ENCODE measurements around the gene ZNF793. TPM values are rescaled to one million over a fixed set of nuclear protein-coding genes. Genes with fewer than 3 reads are reported as not detected.

ZNF793 gene
- total RNA-seq, 4 donors from 2014 or later, result 2.4 to 21.3 (median 8.6) TPM

- no peaks in the 10 kb centered on the region for H3K36me3 ChIP-seq
- intact Hi-C loops (cut with DNase I; ENCODE audit: low total_unique reads), result no loop called here
- peak overlapping the region; percentile 64 to 72 for H3K4me3 ChIP-seq
- H3K27me3 ChIP-seq, result no peaks in the 10 kb centered on the region
- no peaks in the 10 kb centered on the region for H3K4me1 ChIP-seq
- H3K27ac ChIP-seq, result peak overlapping the region; percentile 95 to 96
- DNase-seq, result no peak
- H3K9me3 ChIP-seq, result no peaks in the 10 kb centered on the region
- TF ChIP-seq POLR2A (IDR thresholded peaks at IDR 0.05) (no peak), CTCF (IDR thresholded peaks at IDR 0.05) (no peak)
Measured at GRCh38 chr19:37505958-37506386, 767 bp upstream of the ZNF793 start.

- DNase-seq, result no peak
- Histone ChIP-seq H3K4me3 (peak overlapping the region; percentile 64 to 72), H3K9me3 (no peaks in the 10 kb centered on the region), H3K4me1 (no peaks in the 10 kb centered on the region), H3K27ac (peak overlapping the region; percentile 95 to 96), H3K36me3 (no peaks in the 10 kb centered on the region), H3K27me3 (no peaks in the 10 kb centered on the region)
- intact Hi-C loops (cut with DNase I; ENCODE audit: low total_unique reads), result no loop called here
- no peak for TF ChIP-seq POLR2A (IDR thresholded peaks at IDR 0.05)
- no peak for TF ChIP-seq CTCF (IDR thresholded peaks at IDR 0.05)
Measured at GRCh38 chr19:37507167-37507464, 377 bp downstream of the ZNF793 start.

GRCh38 chr19:37511186-37511585 is 4.4 kb downstream of the ZNF793 start:
- Histone ChIP-seq H3K27me3 (no peaks in the 10 kb centered on the region), H3K9me3 (no peaks in the 10 kb centered on the region), H3K27ac (no peak overlapping the region), H3K4me3 (no peak overlapping the region), H3K36me3 (no peaks in the 10 kb centered on the region), H3K4me1 (no peaks in the 10 kb centered on the region)
- no peak for TF ChIP-seq CTCF (IDR thresholded peaks at IDR 0.05)
- no peak for TF ChIP-seq POLR2A (IDR thresholded peaks at IDR 0.05)
- DNase-seq, result no peak
- intact Hi-C loops (cut with DNase I; ENCODE audit: low total_unique reads), result no loop called here

GRCh38 chr19:37511821-37512220 is 5.1 kb downstream of the ZNF793 start:
- no peaks in the 10 kb centered on the region for H3K36me3 ChIP-seq
- intact Hi-C loops (cut with DNase I; ENCODE audit: low total_unique reads), result no loop called here
- TF ChIP-seq CTCF (IDR thresholded peaks at IDR 0.05), result no peak
- no peak for TF ChIP-seq POLR2A (IDR thresholded peaks at IDR 0.05)

GRCh38 chr19:37513397-37513796 is 6.7 kb downstream of the ZNF793 start:
- intact Hi-C loops (cut with DNase I; ENCODE audit: low total_unique reads), result no loop called here
- H3K36me3 ChIP-seq, result no peaks in the 10 kb centered on the region
- no peak for DNase-seq

More at GRCh38 chr19:37511821-37512220, 5.1 kb downstream of the ZNF793 start:
- Histone ChIP-seq H3K27me3 (no peaks in the 10 kb centered on the region), H3K9me3 (no peaks in the 10 kb centered on the region), H3K4me1 (no peaks in the 10 kb centered on the region), H3K4me3 (no peak overlapping the region), H3K27ac (no peak overlapping the region)
- no peak for DNase-seq

More at GRCh38 chr19:37513397-37513796, 6.7 kb downstream of the ZNF793 start:
- no peak overlapping the region for H3K4me3 ChIP-seq
- TF ChIP-seq CTCF (IDR thresholded peaks at IDR 0.05), result no peak
- H3K27me3 ChIP-seq, result no peaks in the 10 kb centered on the region
- no peak overlapping the region for H3K27ac ChIP-seq
- H3K9me3 ChIP-seq, result no peaks in the 10 kb centered on the region
- no peaks in the 10 kb centered on the region for H3K4me1 ChIP-seq
